Measurements from ENCODE around the gene MC4R. TPM values are rescaled to one million over a fixed set of nuclear protein-coding genes. Genes with fewer than 3 reads are reported as not detected.
A peak's percentile ranks its signal among the peaks of the same experiment; 100 is the strongest.
"Not testable (repeated sequence)": the region's sequence is repeated elsewhere in the genome, so short reads cannot be mapped to it uniquely, and the experiment has no call there.

The MC4R gene
- total RNA-seq (ENCODE audit: low replicate concordance), result 0.15 and 0.19 TPM in 2 replicates

- TF ChIP-seq EZH2 (IDR thresholded peaks at IDR 0.05), result no peak
- no peak for TF ChIP-seq CTCF (IDR thresholded peaks at IDR 0.05)
- TF ChIP-seq EZH2phosphoT487 (IDR thresholded peaks at IDR 0.05), result no peak
- peak within 1 kb of the TSS; percentile 81 for H2AFZ ChIP-seq (replicated peaks)
- Mint-ChIP-seq H3K4me1 (peaks cover 19% of the 10 kb centered on the region), H3K9me3 (no peaks in the 10 kb centered on the region), H3K4me3 (peak within 1 kb of the TSS; percentile 75), H3K27me3 (ENCODE audit: insufficient read depth, low read depth) (no peaks in the 10 kb centered on the region), H3K36me3 (no peaks in the 10 kb centered on the region), H3K27ac (peak within 1 kb of the TSS; percentile 84)
- H3K9ac ChIP-seq, result no peak within 1 kb of the TSS
- no peaks in the 10 kb centered on the region for H3K79me2 ChIP-seq (ENCODE audit: low read depth)
- no peaks in the 10 kb centered on the region for H3K9me3 ChIP-seq (ENCODE audit: low read depth)
- DNase-seq (ENCODE audit: low spot score), result peak; percentile 30
- H3K36me3 ChIP-seq, result no peaks in the 10 kb centered on the region
- H3K4me3 ChIP-seq, result no peak within 1 kb of the TSS
- no peak within 1 kb of the TSS for H3K27ac ChIP-seq
- no peak within 1 kb of the TSS for H3K4me2 ChIP-seq
- H4K20me1 ChIP-seq (ENCODE audit: low read depth), result no peaks in the 10 kb centered on the region
- H3K4me1 ChIP-seq, result peaks cover 7% of the 10 kb centered on the region
- no peaks in the 10 kb centered on the region for H3K27me3 ChIP-seq
- H3F3A ChIP-seq (ENCODE audit: low read depth), result no peaks in the 10 kb centered on the region
These were observed at the start of gene MC4R for GRCh38 chr18:60372596-60372995. MC4R (minus strand) TSS chr18:60372775; CDS start chr18:60372349, 426 bp downstream.

- H3K9me3 Mint-ChIP-seq; H3K36me3 ChIP-seq; H3K4me2 ChIP-seq; H3K4me1 Mint-ChIP-seq; H3K27ac ChIP-seq; H3K4me1 ChIP-seq; H3K9me3 ChIP-seq (ENCODE audit: low read depth); DNase-seq (ENCODE audit: low spot score); H2AFZ ChIP-seq (replicated peaks); H3K27ac Mint-ChIP-seq; H3K9ac ChIP-seq; H4K20me1 ChIP-seq (ENCODE audit: low read depth); H3K79me2 ChIP-seq (ENCODE audit: low read depth); H3K27me3 Mint-ChIP-seq (ENCODE audit: insufficient read depth, low read depth); H3K27me3 ChIP-seq; H3K4me3 Mint-ChIP-seq; H3K36me3 Mint-ChIP-seq; H3F3A ChIP-seq (ENCODE audit: low read depth); H3K4me3 ChIP-seq: not testable (repeated sequence)
These were observed 49.7 kb upstream of the MC4R start for GRCh38 chr18:60422306-60422705.

GRCh38 chr18:60421356-60422118 is 49.0 kb upstream of the MC4R start:
- Histone ChIP-seq H3K9me3 (ENCODE audit: low read depth) (no peaks in the 10 kb centered on the region), H3K4me1 (no peaks in the 10 kb centered on the region), H3K27ac (no peak overlapping the region), H4K20me1 (ENCODE audit: low read depth) (no peaks in the 10 kb centered on the region), H2AFZ (replicated peaks) (no peak overlapping the region), H3K36me3 (no peaks in the 10 kb centered on the region), H3K27me3 (no peaks in the 10 kb centered on the region), H3K79me2 (ENCODE audit: low read depth) (no peaks in the 10 kb centered on the region), H3K4me2 (no peak overlapping the region), H3F3A (ENCODE audit: low read depth) (no peaks in the 10 kb centered on the region), H3K4me3 (no peak overlapping the region), H3K9ac (no peak overlapping the region)
- no peak for DNase-seq (ENCODE audit: low spot score)
- Mint-ChIP-seq H3K9me3 (no peaks in the 10 kb centered on the region), H3K36me3 (no peaks in the 10 kb centered on the region), H3K27me3 (ENCODE audit: insufficient read depth, low read depth) (no peaks in the 10 kb centered on the region), H3K4me1 (no peaks in the 10 kb centered on the region), H3K4me3 (no peak overlapping the region), H3K27ac (no peak overlapping the region)
- TF ChIP-seq EZH2phosphoT487 (IDR thresholded peaks at IDR 0.05), result no peak
- TF ChIP-seq CTCF (IDR thresholded peaks at IDR 0.05), result no peak
- TF ChIP-seq EZH2 (IDR thresholded peaks at IDR 0.05), result no peak

- DNase-seq (ENCODE audit: low spot score), result no peak
- H3K4me3 Mint-ChIP-seq, result no peak overlapping the region
- H3K36me3 ChIP-seq, result no peaks in the 10 kb centered on the region
- H3K9me3 Mint-ChIP-seq, result no peaks in the 10 kb centered on the region
- no peaks in the 10 kb centered on the region for H3K9me3 ChIP-seq (ENCODE audit: low read depth)
- no peaks in the 10 kb centered on the region for H3K4me1 ChIP-seq
- TF ChIP-seq EZH2phosphoT487 (IDR thresholded peaks at IDR 0.05), result no peak
- no peak for TF ChIP-seq EZH2 (IDR thresholded peaks at IDR 0.05)
- H3K27me3 ChIP-seq, result no peaks in the 10 kb centered on the region
- no peaks in the 10 kb centered on the region for H3K36me3 Mint-ChIP-seq
- no peak overlapping the region for H3K9ac ChIP-seq
- no peak overlapping the region for H3K4me3 ChIP-seq
- H4K20me1 ChIP-seq (ENCODE audit: low read depth), result no peaks in the 10 kb centered on the region
- no peaks in the 10 kb centered on the region for H3K79me2 ChIP-seq (ENCODE audit: low read depth)
- H3K27ac Mint-ChIP-seq, result no peak overlapping the region
- H3K4me1 Mint-ChIP-seq, result no peaks in the 10 kb centered on the region
- H2AFZ ChIP-seq (replicated peaks), result no peak overlapping the region
- no peak overlapping the region for H3K4me2 ChIP-seq
- H3F3A ChIP-seq (ENCODE audit: low read depth), result no peaks in the 10 kb centered on the region
- no peaks in the 10 kb centered on the region for H3K27me3 Mint-ChIP-seq (ENCODE audit: insufficient read depth, low read depth)
- H3K27ac ChIP-seq, result no peak overlapping the region
These were observed 45.4 kb upstream of the MC4R start for GRCh38 chr18:60417946-60418345.
